Stomach smooth muscle (tissue), 2 donors: ENCODE results near the gene WSB1.
"Not testable (repeated sequence)": the region's sequence is repeated elsewhere in the genome, so short reads cannot be mapped to it uniquely, and the experiment has no call there.

ENCODE experiments used
- H3K27ac ChIP-seq: one replicate; pipeline ENCODE4 v1.7.0; 2013; ENCODE audit warnings: mild to moderate bottlenecking, low read length, inconsistent platforms
- H3K27me3 ChIP-seq, 2 donors: one replicate each; pipeline ENCODE4 v1.7.0; 2013; ENCODE audit warnings: low read length in 2 of 2; ENCODE audit not compliant: insufficient read depth in 2 of 2, control insufficient read depth in 1 of 2
- H3K36me3 ChIP-seq, 2 donors: one replicate each; pipeline ENCODE4 v1.7.0; 2013; ENCODE audit warnings: low read length in 2 of 2; ENCODE audit not compliant: control insufficient read depth in 2 of 2, insufficient read depth in 2 of 2
- H3K4me1 ChIP-seq: one replicate; pipeline ENCODE4 v1.7.0; 2013; ENCODE audit warnings: low read length; ENCODE audit not compliant: control insufficient read depth, insufficient read depth
- H3K4me3 ChIP-seq, 2 donors: one replicate each; pipeline ENCODE4 v1.7.0; 2013; ENCODE audit warnings: low read length in 2 of 2
- H3K9ac ChIP-seq, 2 donors: one replicate each; pipeline ENCODE4 v1.7.0; 2013; ENCODE audit warnings: low read length in 2 of 2, mild to moderate bottlenecking in 1 of 2
- H3K9me3 ChIP-seq, 2 donors: one replicate each; pipeline ENCODE4 v1.7.0; 2013; ENCODE audit warnings: low read length in 2 of 2; ENCODE audit not compliant: control insufficient read depth in 2 of 2
- donor health status: healthy.
- donor health status: Pancreatic carcinoma.

Gene WSB1, protein sequence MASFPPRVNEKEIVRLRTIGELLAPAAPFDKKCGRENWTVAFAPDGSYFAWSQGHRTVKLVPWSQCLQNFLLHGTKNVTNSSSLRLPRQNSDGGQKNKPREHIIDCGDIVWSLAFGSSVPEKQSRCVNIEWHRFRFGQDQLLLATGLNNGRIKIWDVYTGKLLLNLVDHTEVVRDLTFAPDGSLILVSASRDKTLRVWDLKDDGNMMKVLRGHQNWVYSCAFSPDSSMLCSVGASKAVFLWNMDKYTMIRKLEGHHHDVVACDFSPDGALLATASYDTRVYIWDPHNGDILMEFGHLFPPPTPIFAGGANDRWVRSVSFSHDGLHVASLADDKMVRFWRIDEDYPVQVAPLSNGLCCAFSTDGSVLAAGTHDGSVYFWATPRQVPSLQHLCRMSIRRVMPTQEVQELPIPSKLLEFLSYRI

DNA sequence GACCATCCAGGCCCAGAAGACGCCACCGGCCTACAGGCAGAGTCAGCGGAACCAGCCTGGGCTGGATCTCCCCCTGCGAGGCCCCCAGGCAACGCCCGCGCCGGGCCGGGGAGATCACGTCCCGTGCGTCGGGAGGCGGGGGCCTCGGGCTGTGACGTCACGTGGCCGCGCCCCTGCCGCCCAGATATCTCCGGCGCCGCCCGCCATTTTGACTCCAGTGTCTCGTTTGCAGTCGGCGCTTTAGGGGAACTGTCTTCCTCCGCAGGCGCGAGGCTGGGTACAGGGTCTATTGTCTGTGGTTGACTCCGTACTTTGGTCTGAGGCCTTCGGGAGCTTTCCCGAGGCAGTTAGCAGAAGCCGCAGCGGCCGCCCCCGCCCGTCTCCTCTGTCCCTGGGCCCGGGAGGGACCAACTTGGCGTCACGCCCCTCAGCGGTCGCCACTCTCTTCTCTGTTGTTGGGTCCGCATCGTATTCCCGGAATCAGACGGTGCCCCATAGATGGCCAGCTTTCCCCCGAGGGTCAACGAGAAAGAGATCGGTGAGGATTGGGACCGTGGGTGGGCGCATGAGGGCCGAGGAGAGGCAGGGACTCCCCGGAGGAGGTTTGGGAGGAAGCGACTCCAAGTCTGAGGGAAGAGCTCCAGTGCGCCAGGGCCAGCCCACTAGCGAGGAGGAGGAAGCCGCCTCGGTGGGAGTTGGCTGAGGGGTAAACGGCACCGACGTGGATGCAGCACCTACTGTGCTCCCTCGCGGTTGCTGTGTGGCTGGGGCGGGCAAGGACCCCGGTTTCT is at the start of gene WSB1:
WSB1 (plus strand) TSS at position 217 of the 791 bp plus-strand sequence; CDS start at position 499, 282 bp downstream.
- Histone ChIP-seq H3K4me3 (peak within 1 kb of the TSS; percentile 90 to 98), H3K4me1 (peaks cover 20% of the 10 kb centered on the region), H3K9me3 (no peaks in the 10 kb centered on the region), H3K27ac (peak within 1 kb of the TSS; percentile 100), H3K27me3 (no peaks in the 10 kb centered on the region), H3K36me3 (no peaks in the 10 kb centered on the region), H3K9ac (peak within 1 kb of the TSS; percentile 95 to 100)

DNA sequence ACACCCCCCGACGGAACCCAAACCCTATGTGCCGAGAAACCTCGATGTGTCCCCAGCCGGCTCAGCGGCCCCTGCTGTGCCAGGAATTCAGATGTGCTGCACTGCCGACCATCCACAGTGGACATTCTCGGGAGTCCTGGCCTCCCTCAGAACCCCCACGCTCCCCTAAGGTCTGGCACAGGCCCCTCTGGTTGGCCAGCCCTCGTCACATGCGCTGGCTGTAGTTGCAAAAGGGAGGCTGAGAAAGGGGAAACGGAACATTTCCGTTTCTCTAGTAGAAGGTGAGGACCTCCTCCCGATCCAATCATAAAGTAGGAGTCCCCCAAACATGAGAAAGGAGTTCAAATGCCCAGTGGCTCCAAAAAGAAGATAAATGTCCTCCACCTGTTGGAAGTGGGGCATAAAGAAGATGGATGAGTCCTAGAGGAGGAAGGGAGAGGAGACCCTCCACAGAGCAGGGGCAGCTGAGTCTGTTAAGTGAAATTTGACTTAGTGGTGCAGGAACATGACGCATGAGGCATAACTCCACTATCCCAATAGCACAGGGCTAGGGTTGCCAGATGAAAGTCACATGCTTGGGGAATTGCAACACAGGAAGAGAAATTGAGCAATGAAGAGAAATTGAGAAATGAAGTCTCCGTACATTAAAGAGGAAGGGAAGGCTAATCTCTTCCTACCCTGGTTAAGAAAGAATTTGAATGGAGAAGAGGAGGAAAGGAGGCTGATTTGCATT is 49.3 kb upstream of the WSB1 start:
- Histone ChIP-seq H3K27ac (peak overlapping the region; percentile 73), H3K4me1 (peaks cover 37% of the 10 kb centered on the region), H3K9me3 (no peaks in the 10 kb centered on the region), H3K27me3 (no peaks in the 10 kb centered on the region), H3K36me3 (no peaks in the 10 kb centered on the region), H3K4me3 (peak overlapping the region in 1 of 2 donors; percentile 8), H3K9ac (peak overlapping the region in 1 of 2 donors; percentile 64)

DNA sequence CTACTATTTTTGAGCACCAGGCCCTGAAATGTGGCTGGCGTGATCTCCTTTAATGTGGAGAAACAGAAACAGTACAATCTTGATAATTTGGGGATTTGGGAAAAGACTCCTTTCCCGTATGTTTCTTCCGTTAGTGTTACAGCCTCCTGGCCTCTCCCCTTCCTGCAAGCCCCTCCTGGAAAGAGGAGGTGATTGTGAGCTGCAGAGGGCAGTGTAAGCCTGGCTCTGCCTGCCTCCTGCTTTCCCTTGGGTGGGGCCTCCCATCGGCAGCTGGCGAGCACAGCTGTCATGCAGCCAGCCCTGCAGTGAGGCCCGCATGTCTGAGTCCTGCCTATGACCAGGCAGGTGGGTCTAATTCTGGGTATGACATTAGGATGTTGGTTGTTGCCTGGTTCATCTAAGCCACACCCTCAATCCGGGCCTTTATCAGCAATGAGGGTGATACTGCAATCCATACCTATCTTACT is 48.7 kb upstream of the WSB1 start:
- Histone ChIP-seq H3K4me1 (peaks cover 33% of the 10 kb centered on the region), H3K27ac (peak overlapping the region; percentile 73), H3K9ac (peak overlapping the region in 1 of 2 donors; percentile 64), H3K4me3 (no peak overlapping the region), H3K36me3 (no peaks in the 10 kb centered on the region), H3K9me3 (no peaks in the 10 kb centered on the region), H3K27me3 (no peaks in the 10 kb centered on the region)

DNA sequence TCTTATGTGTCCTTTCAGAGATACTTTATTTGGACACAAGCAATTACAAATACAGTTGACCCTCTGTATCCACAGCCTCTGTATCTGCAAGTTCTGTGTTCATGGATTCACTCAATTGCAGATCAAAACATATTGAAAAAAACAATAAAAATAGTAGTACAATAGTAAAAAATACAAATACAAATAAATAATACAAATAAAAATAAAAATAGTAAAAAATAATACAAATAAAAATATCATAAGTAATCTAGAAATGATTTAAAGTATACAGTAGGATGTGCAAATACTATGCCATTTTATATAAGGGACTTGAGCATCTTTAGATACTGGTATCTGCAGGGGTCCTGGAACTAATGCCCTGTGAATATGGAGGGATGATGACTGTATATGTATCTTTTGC is 47.4 kb upstream of the WSB1 start:
- H3K9ac ChIP-seq = no peak overlapping the region
- no peaks in the 10 kb centered on the region for H3K27me3 ChIP-seq
- H3K9me3 ChIP-seq = no peaks in the 10 kb centered on the region
- H3K27ac ChIP-seq = no peak overlapping the region
- H3K4me3 ChIP-seq = no peak overlapping the region
- H3K36me3 ChIP-seq = no peaks in the 10 kb centered on the region
- H3K4me1 ChIP-seq = peaks cover 32% of the 10 kb centered on the region

DNA sequence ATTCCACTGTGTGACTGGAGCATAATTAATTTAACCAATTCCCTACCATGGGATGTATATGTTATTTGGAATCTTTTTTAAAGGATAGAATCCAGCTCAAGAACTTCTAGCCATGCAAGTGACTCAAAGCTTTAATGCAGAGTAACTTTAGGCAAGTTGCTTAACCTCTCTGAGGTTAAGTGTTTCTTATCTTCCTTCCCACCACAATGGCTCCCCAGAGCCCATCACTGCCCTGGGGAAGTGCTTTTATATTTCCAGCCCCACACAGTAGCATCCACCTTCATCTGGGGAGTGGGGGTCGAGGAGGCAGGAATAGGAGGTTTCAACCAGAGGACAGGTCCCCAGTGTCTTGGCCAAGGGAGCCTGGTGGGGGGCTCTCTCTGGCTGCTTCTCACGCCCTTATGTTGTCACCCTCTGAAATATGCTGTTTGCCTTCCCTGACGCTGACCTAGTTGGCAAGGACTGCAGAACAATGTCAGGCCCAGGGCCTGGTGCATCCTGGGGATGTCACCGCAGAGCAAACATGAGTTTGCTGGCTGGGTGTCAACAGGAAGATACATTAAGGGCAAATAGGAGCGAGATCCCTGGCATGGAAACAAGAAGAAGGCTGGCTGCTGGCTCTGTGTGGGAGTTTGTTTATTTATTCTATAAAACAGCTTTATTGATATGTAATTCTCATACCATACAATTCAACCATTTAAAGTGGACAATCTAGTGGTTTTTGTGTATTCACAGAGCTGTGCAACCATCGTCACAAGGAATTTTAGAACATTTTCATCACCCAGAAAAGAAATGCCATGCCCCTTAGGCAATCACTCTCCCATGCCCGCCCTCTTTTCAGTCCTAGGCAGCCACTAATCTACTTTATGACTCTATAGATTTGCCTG is 46.6 kb upstream of the WSB1 start:
- Histone ChIP-seq H3K4me3 (no peak overlapping the region), H3K36me3 (no peaks in the 10 kb centered on the region), H3K4me1 (peaks cover 32% of the 10 kb centered on the region), H3K27ac (peak overlapping the region; percentile 49), H3K27me3 (no peaks in the 10 kb centered on the region), H3K9ac (no peak overlapping the region), H3K9me3 (no peaks in the 10 kb centered on the region)

DNA sequence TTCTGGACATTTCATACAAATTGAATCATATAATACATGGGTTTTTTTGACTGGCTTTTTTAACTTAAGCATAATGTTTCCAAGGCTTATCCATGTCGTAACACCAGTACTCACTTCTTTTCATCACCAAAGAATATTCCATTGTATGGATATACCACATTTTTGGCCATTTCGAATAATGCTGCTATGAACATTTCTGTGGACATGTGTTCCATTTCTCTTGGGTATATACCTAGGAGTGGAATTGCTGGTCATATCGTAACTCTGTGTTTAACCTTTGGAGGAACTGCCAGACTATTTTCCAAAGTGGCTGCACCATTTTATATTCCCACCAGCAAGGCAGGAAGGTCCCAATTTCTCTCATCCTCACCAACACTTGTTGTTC is 46.0 kb upstream of the WSB1 start:
- Histone ChIP-seq H3K27me3 (no peaks in the 10 kb centered on the region), H3K4me1 (peaks cover 30% of the 10 kb centered on the region), H3K9me3 (no peaks in the 10 kb centered on the region), H3K9ac (no peak overlapping the region), H3K36me3 (no peaks in the 10 kb centered on the region), H3K4me3 (no peak overlapping the region), H3K27ac (peak overlapping the region; percentile 49)

DNA sequence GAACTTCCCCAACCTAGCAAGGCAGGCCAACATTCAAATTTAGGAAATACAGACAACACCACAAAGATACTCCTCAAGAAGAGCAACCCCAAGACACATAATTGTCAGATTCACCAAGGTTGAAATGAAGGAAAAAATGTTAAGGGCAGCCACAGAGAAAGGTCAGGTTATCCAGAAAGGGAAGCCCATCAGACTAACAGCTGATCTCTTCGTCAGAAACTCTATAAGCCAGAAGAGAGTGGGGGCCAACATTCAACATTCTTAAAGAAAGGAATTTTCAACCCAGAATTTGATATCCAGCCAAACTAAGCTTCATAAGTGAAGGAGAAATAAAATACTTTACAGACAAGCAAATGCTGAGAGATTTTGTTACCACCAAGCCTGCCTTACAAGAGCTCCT is 43.1 kb upstream of the WSB1 start:
- not testable (repeated sequence) for H3K4me3 ChIP-seq, H3K9me3 ChIP-seq, H3K36me3 ChIP-seq, H3K9ac ChIP-seq, H3K27me3 ChIP-seq, H3K27ac ChIP-seq
- H3K4me1 ChIP-seq = peaks cover 16% of the 10 kb centered on the region

DNA sequence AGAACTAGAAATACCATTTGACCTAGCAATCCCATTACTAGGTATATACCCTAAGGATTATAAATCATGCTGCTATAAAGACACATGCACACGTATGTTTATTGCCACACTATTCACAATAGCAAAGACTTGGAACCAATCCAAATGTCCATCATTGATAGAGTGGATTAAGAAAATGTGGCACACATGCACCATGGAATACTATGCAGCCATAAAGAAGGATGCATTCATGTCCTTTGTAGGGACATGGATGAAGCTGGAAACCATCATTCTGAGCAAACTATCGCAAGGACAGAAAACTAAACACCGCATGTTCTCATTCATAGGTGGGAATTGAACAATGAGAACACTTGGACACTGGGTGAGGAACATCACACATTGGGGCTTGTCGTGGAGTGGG is 39.1 kb upstream of the WSB1 start:
- not testable (repeated sequence) for H3K36me3 ChIP-seq

DNA sequence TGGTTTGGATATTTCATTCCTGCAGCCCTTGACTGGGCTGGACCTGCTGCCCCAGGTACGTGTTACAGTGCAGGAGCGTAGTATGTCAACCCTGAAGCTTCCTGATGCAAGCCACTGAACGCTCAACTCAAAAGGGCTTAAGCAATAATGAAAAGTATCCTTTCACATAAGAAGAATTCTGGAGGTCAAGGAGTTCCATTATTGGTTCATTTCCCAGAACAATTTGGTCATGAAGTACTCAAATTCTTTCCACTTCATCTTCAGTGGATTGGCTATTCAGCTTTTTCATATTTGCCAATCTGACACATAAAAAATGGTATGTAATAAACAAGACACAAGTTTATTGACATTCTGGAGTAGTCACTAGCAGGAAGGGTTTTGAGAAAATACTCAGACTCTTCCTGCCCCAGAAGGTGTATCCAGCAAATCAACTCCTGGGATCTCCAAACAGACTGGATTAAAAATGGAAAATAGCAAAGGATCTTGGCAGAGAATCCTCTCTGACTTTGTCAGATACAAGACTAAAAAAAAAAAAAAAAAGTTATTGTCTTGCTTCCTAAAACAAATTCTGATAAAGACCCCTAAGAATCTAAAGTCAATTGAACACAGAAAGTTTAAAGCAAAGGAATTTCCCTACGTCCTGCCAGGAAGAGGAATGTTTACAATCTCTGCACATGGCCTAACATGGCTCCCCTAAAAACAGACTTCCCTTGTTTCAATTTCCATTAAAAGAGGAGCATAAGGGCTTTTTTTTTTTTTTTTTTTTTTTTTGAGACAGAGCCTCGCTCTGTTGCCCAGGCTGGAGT is 37.5 kb upstream of the WSB1 start:
- Histone ChIP-seq H3K36me3 (no peaks in the 10 kb centered on the region), H3K9ac (peak overlapping the region in 1 of 2 donors; percentile 13)

More for the DNA sequence above, 39.1 kb upstream of the WSB1 start:
- not testable (repeated sequence) for H3K9ac ChIP-seq, H3K4me3 ChIP-seq, H3K27ac ChIP-seq, H3K27me3 ChIP-seq, H3K9me3 ChIP-seq
- H3K4me1 ChIP-seq = peaks cover 12% of the 10 kb centered on the region

More for the DNA sequence above, 37.5 kb upstream of the WSB1 start:
- Histone ChIP-seq H3K9me3 (no peaks in the 10 kb centered on the region), H3K4me1 (peaks cover 12% of the 10 kb centered on the region), H3K27me3 (no peaks in the 10 kb centered on the region), H3K27ac (peak overlapping the region; percentile 70), H3K4me3 (peak overlapping the region in 1 of 2 donors; percentile 36)
